T-cell (primary cell): ENCODE data around the gene NPAP1. TPM values are rescaled to one million over a fixed set of nuclear protein-coding genes. Genes with fewer than 3 reads are reported as not detected.

ENCODE experiments used
- ATAC-seq, 4 experiments: fragments of 200-7000 bp in 3 of 4; fragments of 150-1000 bp in 1 of 4; cut with Tn5 transposase; replicated peaks in 1 of 4; 1 replicate in 3 of 4; 2 replicates in 1 of 4; pipeline ENCODE4 v1.10.0; 2021; ENCODE audit warnings: moderate library complexity in 3 of 4, mild to moderate bottlenecking in 2 of 4, moderate number of reproducible peaks in 1 of 4
- CTCF ChIA-PET, 2 donors: fragments of 300-600 bp; sonication (Branson Sonifier 250); formaldehyde crosslinking; loops; one replicate each; lab custom pipeline; 2022; ENCODE audit warnings: antibody characterized with exemption in 2 of 2; lab: Charles Lee
- POLR2A ChIA-PET, 2 donors: fragments of 300-600 bp; sonication (Branson Sonifier 250); formaldehyde crosslinking; loops; one replicate each; lab custom pipeline; 2022; ENCODE audit warnings: antibody characterized with exemption in 2 of 2; lab: Charles Lee
- DNase-seq, 35 experiments: peaks; one replicate each; pipeline versions ENCODE4 v3.0.0 to v3.0.0-alpha.2; 2013 to 2023
- H3K27ac ChIP-seq: one replicate; pipeline ENCODE4 v1.5.1; 2013; ENCODE audit warnings: low read length
- H3K27me3 ChIP-seq, 2 experiments: replicated peaks in 1 of 2; 1 replicate in 1 of 2; 2 replicates in 1 of 2; pipeline versions ENCODE4 v1.6.1 to v1.7.0; 2013; ENCODE audit warnings: low read length in 1 of 2, mixed read lengths in 1 of 2; ENCODE audit not compliant: control insufficient read depth in 2 of 2, insufficient read depth in 2 of 2; ENCODE audit errors: extremely low read depth in 1 of 2
- H3K36me3 ChIP-seq, 2 donors: 1 replicate in 1 of 2; 2 replicates in 1 of 2; pipeline versions ENCODE4 v1.6.1 to v1.7.0; 2013; ENCODE audit warnings: low read length in 1 of 2; ENCODE audit not compliant: control insufficient read depth in 2 of 2, insufficient read depth in 1 of 2; ENCODE audit errors: extremely low read depth in 1 of 2
- H3K4me1 ChIP-seq, 2 experiments: 1 replicate in 1 of 2; 2 replicates in 1 of 2; pipeline versions ENCODE4 v1.6.1 to v1.7.0; 2013; ENCODE audit warnings: low read length in 2 of 2, mixed read lengths in 1 of 2; ENCODE audit not compliant: insufficient read depth in 2 of 2, control insufficient read depth in 1 of 2; ENCODE audit errors: extremely low read depth in 1 of 2
- H3K4me3 ChIP-seq, 2 donors: 1 replicate in 1 of 2; 2 replicates in 1 of 2; pipeline versions ENCODE4 v1.5.1 to v1.7.0; 2013; ENCODE audit warnings: mild to moderate bottlenecking in 2 of 2, low read length in 1 of 2, moderate library complexity in 1 of 2; ENCODE audit not compliant: control insufficient read depth in 1 of 2; ENCODE audit errors: extremely low read depth in 1 of 2
- H3K9me3 ChIP-seq: 2 replicates; pipeline ENCODE4 v1.7.0; 2013
- H3K27ac Mint-ChIP-seq, 2 donors: one replicate each; pipeline ENCODE4 v1.8.0; 2020 to 2021; ENCODE audit warnings: mild to moderate bottlenecking in 2 of 2, mixed read lengths in 2 of 2
- H3K27me3 Mint-ChIP-seq, 2 donors: one replicate each; pipeline ENCODE4 v1.8.0; 2021 to 2022; ENCODE audit warnings: mixed read lengths in 2 of 2
- H3K36me3 Mint-ChIP-seq: one replicate; pipeline ENCODE4 v1.8.0; 2021; ENCODE audit warnings: mixed read lengths
- H3K4me1 Mint-ChIP-seq, 3 donors: one replicate each; pipeline ENCODE4 v1.8.0; 2020 to 2022; ENCODE audit warnings: mixed read lengths in 3 of 3, mild to moderate bottlenecking in 1 of 3
- H3K4me3 Mint-ChIP-seq, 3 donors: one replicate each; pipeline ENCODE4 v1.8.0; 2020 to 2022; ENCODE audit warnings: mild to moderate bottlenecking in 3 of 3, mixed read lengths in 3 of 3, moderate library complexity in 3 of 3
- H3K9me3 Mint-ChIP-seq, 3 donors: one replicate each; pipeline ENCODE4 v1.8.0; 2020 to 2022; ENCODE audit warnings: mixed read lengths in 3 of 3
- WGBS: methylation state at CpG from one replicate; pipeline ENCODE4 v1.1.5; 2013; ENCODE audit warnings: missing lambda C conversion rate; ENCODE audit not compliant: insufficient coverage; 5-methylcytosine and 5-hydroxymethylcytosine counted together
- total RNA-seq, 35 experiments: library from RNA in 6 of 35; stranded (reverse) in 6 of 35; fragments of 120-200 nt in 1 of 35; gene quantifications; one replicate each; pipeline versions ENCODE4 v1.2.1 to v1.2.4 and lab custom pipeline; 2013 to 2026

NPAP1 gene
- total RNA-seq, 5 donors from 2014 or later (not counting 1 experiment from before 2014, with no cell fraction given), result not detected

- DNase-seq (no peak), ATAC-seq (no peak)
- no CpG with 5 or more reads among the region's 3 CpGs for WGBS
- Mint-ChIP-seq H3K36me3 (no peaks in the 10 kb centered on the region), H3K4me1 (no peaks in the 10 kb centered on the region), H3K9me3 (peaks cover 2 to 12% (median 12%) of the 10 kb centered on the region in 3 donors), H3K27ac (no peak overlapping the region), H3K4me3 (no peak overlapping the region), H3K27me3 (no peaks in the 10 kb centered on the region)
- POLR2A ChIA-PET, result no interaction called here
- Histone ChIP-seq H3K4me1 (no peaks in the 10 kb centered on the region), H3K27ac (no peak overlapping the region), H3K4me3 (no peak overlapping the region), H3K9me3 (no peaks in the 10 kb centered on the region), H3K27me3 (no peaks in the 10 kb centered on the region), H3K36me3 (no peaks in the 10 kb centered on the region)
- CTCF ChIA-PET, result no interaction called here
Observed at GRCh38 chr15:24696201-24696600, 20.6 kb downstream of the NPAP1 start.

- 80% methylated on average over 6 of the region's 9 CpGs for WGBS
- no peak overlapping the region for H3K27ac Mint-ChIP-seq
Observed at GRCh38 chr15:24696842-24697241, 21.3 kb downstream of the NPAP1 start.

GRCh38 chr15:24718289-24719082 lies 42.9 kb downstream of the NPAP1 start:
- WGBS, result 73% methylated on average over 3 of the region's 5 CpGs
- Histone ChIP-seq H3K4me1 (no peaks in the 10 kb centered on the region), H3K4me3 (no peak overlapping the region), H3K9me3 (no peaks in the 10 kb centered on the region), H3K27me3 (peaks cover 0 to 7% of the 10 kb centered on the region in 2 experiments), H3K36me3 (no peaks in the 10 kb centered on the region), H3K27ac (no peak overlapping the region)
- Mint-ChIP-seq H3K4me3 (no peak overlapping the region), H3K27me3 (no peaks in the 10 kb centered on the region), H3K36me3 (no peaks in the 10 kb centered on the region), H3K27ac (no peak overlapping the region), H3K9me3 (peaks cover 13 to 28% (median 16%) of the 10 kb centered on the region in 3 donors), H3K4me1 (no peaks in the 10 kb centered on the region)
- POLR2A ChIA-PET, result interaction anchor here in 1 of 2 donors (0.6 kb wide), 1 partner anchor 216 kb away, joined by 5 read pairs; no protein-coding TSS in a partner anchor
- no peak for ATAC-seq
- DNase-seq, result no peak
- CTCF ChIA-PET, result no interaction called here

More at GRCh38 chr15:24696842-24697241, 21.3 kb downstream of the NPAP1 start:
- Histone ChIP-seq H3K27ac (no peak overlapping the region), H3K4me1 (no peaks in the 10 kb centered on the region), H3K4me3 (no peak overlapping the region), H3K9me3 (no peaks in the 10 kb centered on the region), H3K27me3 (no peaks in the 10 kb centered on the region), H3K36me3 (no peaks in the 10 kb centered on the region)
- ATAC-seq (no peak), DNase-seq (no peak)
- Mint-ChIP-seq H3K4me3 (no peak overlapping the region), H3K36me3 (no peaks in the 10 kb centered on the region), H3K4me1 (no peaks in the 10 kb centered on the region), H3K27me3 (no peaks in the 10 kb centered on the region), H3K9me3 (peaks cover 2 to 13% (median 8%) of the 10 kb centered on the region in 3 donors)
- POLR2A ChIA-PET, result no interaction called here
- CTCF ChIA-PET, result no interaction called here

- no peak overlapping the region for H3K27ac ChIP-seq
- no peaks in the 10 kb centered on the region for H3K4me1 ChIP-seq
- ChIA-PET POLR2A (no interaction called here), CTCF (no interaction called here)
- H3K36me3 ChIP-seq, result no peaks in the 10 kb centered on the region
- Mint-ChIP-seq H3K4me3 (no peak overlapping the region), H3K27me3 (no peaks in the 10 kb centered on the region), H3K36me3 (no peaks in the 10 kb centered on the region), H3K9me3 (peaks cover 0 to 14% (median 6%) of the 10 kb centered on the region in 3 donors), H3K4me1 (no peaks in the 10 kb centered on the region), H3K27ac (no peak overlapping the region)
- H3K27me3 ChIP-seq, result no peaks in the 10 kb centered on the region
- DNase-seq, result no peak
- no peak for ATAC-seq
- WGBS, result no CpG with 5 or more reads among the region's 2 CpGs
- H3K9me3 ChIP-seq, result peaks cover 2% of the 10 kb centered on the region
- H3K4me3 ChIP-seq, result no peak overlapping the region
Observed at GRCh38 chr15:24729760-24730159, 54.2 kb downstream of the NPAP1 start.
